HepG2 (cell line): ENCODE results near the gene LENG1. TPM values are rescaled to one million over a fixed set of nuclear protein-coding genes. Genes with fewer than 3 reads are reported as not detected.

ENCODE experiments used
- ETV5 ChIP-seq: IDR thresholded peaks from 2 replicates; pipeline ENCODE4 v1.6.1; 2018; ENCODE audit warnings: missing biosample characterization, missing genetic modification reagents, inconsistent platforms, borderline replicate concordance
- GLI4 ChIP-seq: sonication (generic); formaldehyde crosslinking; IDR thresholded peaks from 2 replicates; pipeline ENCODE4 v1.5.1; 2020; ENCODE audit warnings: missing genetic modification reagents, mild to moderate bottlenecking, moderate library complexity, borderline replicate concordance
- HES4 ChIP-seq: sonication (generic); formaldehyde crosslinking; IDR thresholded peaks from 2 replicates; pipeline ENCODE4 v1.9.0; 2021; ENCODE audit warnings: mild to moderate bottlenecking, missing genetic modification reagents, borderline replicate concordance
- HIVEP1 ChIP-seq: sonication (generic); formaldehyde crosslinking; IDR thresholded peaks from 2 replicates; pipeline ENCODE4 v1.4.0; 2020; ENCODE audit warnings: mild to moderate bottlenecking, missing genetic modification reagents
- MAFF ChIP-seq: IDR thresholded peaks from 2 replicates; pipeline ENCODE4 v1.6.1; 2011; ENCODE audit warnings: low read depth, low read length, improper control_type of control experiment
- NR1H2 ChIP-seq: sonication (generic); formaldehyde crosslinking; IDR thresholded peaks from 2 replicates; pipeline ENCODE4 v1.8.1; 2022; ENCODE audit warnings: low read depth, missing genetic modification reagents, borderline replicate concordance
- SAFB2 ChIP-seq: sonication (generic); formaldehyde crosslinking; IDR thresholded peaks from 2 replicates; pipeline ENCODE4 v1.5.1; 2020; ENCODE audit warnings: missing genetic modification reagents, low read depth, mild to moderate bottlenecking, borderline replicate concordance
- SAP130 ChIP-seq: IDR thresholded peaks from 2 replicates; pipeline ENCODE4 v1.6.1; 2016; ENCODE audit warnings: low read depth
- ZBTB20 ChIP-seq: sonication (generic); formaldehyde crosslinking; IDR thresholded peaks from 2 replicates; pipeline ENCODE4 v1.8.1; 2023; ENCODE audit warnings: missing genetic modification reagents, low read depth, mild to moderate bottlenecking, borderline replicate concordance
- ZBTB42 ChIP-seq: sonication (generic); formaldehyde crosslinking; IDR thresholded peaks from 2 replicates; pipeline ENCODE4 v1.5.0; 2020; ENCODE audit warnings: mild to moderate bottlenecking, missing genetic modification reagents
- ZNF350 ChIP-seq: sonication (generic); formaldehyde crosslinking; IDR thresholded peaks from 2 replicates; pipeline ENCODE4 v1.4.0; 2020; ENCODE audit warnings: mild to moderate bottlenecking, low read depth, missing genetic modification reagents, borderline replicate concordance
- ZNF761 ChIP-seq: sonication (generic); formaldehyde crosslinking; conservative IDR thresholded peaks from 2 replicates; pipeline ENCODE4 v1.4.0; 2020; ENCODE audit warnings: mild to moderate bottlenecking, missing genetic modification reagents
- ZNF776 ChIP-seq: sonication (generic); formaldehyde crosslinking; IDR thresholded peaks from 2 replicates; pipeline ENCODE4 v1.4.0; 2020; ENCODE audit warnings: mild to moderate bottlenecking, missing genetic modification reagents
- polyA plus RNA-seq, 8 experiments: library from polyadenylated mRNA; depleted of rRNA in 3 of 8; stranded (reverse) in 7 of 8; unstranded in 1 of 8; fragments of >200 nt; fragmentation: Illumina TruSeq in 4 of 8; extraction: Trizol in 4 of 8; gene quantifications; 2 replicates each; pipeline versions ENCODE4 v1.2.1 to v1.2.3, GENCODE V29; 2011 to 2016; ENCODE audit warnings: low read depth in 4 of 8, missing spikeins in 1 of 8, mixed read lengths in 1 of 8; ENCODE audit not compliant: insufficient read depth in 1 of 8
- total RNA-seq, 5 experiments: library from RNA; depleted of rRNA; stranded (reverse); fragments of >200 nt; fragmentation: Illumina TruSeq; extraction: Trizol; gene quantifications; 2 replicates each; pipeline ENCODE4 v1.2.3, GENCODE V29; 2016; ENCODE audit warnings: low read depth in 1 of 5
- TF ChIP-seq, protein P1 (sequence below): sonication (generic); formaldehyde crosslinking; IDR thresholded peaks from 2 replicates; pipeline ENCODE4 v1.5.1; 2020; ENCODE audit warnings: mild to moderate bottlenecking, missing genetic modification reagents, moderate library complexity
- TF ChIP-seq, protein P2 (sequence below): sonication (generic); formaldehyde crosslinking; IDR thresholded peaks from 2 replicates; pipeline ENCODE4 v1.5.0; 2020; ENCODE audit warnings: mild to moderate bottlenecking, low read depth, missing genetic modification reagents, borderline replicate concordance
- TF ChIP-seq, protein P3 (sequence below): sonication (generic); formaldehyde crosslinking; IDR thresholded peaks from one replicate; pipeline ENCODE4 v1.5.1; 2020; ENCODE audit warnings: mild to moderate bottlenecking, missing genetic modification reagents; ENCODE audit errors: not compliant biosample characterization

LENG1 gene
- total and polyA plus RNA-seq, 2 of the 13 experiments (the other 11 are each of a cell fraction or from before 2014, with no cell fraction given), result 1.8 to 3.8 TPM

DNA sequence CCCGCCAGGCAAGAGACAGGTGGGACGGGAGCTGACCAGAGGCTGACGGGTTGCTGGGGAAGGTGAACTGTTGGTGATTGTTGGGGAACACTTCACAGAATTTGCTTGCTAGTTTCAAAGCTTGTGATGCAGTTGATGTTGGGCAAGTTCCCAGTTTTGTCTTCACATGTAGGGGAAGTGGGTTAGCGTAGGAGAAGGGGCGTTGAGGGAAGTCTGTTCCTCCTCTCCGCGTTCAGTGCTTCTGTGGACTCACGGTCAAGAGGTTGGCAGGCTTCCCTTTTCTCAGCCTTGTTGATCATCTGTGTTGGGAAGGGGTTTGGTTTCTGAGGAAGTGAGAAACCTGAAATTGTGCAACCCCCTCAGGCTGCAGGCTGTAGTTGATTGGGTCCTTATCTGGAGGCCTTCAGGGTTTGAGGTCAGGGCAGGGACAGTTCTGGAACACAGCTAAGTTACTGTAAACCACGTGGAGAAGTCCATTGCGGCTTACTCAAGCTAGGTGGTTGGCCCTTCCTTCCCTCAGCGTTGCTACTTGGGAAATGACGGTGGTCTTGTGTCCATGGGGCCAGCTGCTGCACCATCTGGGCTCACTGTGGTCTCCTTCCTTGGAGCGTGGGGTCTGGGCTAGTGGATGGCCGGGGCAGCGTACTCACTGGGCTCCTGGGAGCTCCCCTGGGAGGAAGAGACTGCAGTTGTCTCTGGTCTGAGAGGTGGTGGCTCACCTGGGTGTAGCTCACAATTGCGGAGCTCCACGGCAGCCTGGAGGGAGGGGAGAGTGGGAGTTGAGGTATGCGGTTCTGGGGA lies 48.7 kb upstream of the LENG1 start (continued):
- TF ChIP-seq, protein P1, sequence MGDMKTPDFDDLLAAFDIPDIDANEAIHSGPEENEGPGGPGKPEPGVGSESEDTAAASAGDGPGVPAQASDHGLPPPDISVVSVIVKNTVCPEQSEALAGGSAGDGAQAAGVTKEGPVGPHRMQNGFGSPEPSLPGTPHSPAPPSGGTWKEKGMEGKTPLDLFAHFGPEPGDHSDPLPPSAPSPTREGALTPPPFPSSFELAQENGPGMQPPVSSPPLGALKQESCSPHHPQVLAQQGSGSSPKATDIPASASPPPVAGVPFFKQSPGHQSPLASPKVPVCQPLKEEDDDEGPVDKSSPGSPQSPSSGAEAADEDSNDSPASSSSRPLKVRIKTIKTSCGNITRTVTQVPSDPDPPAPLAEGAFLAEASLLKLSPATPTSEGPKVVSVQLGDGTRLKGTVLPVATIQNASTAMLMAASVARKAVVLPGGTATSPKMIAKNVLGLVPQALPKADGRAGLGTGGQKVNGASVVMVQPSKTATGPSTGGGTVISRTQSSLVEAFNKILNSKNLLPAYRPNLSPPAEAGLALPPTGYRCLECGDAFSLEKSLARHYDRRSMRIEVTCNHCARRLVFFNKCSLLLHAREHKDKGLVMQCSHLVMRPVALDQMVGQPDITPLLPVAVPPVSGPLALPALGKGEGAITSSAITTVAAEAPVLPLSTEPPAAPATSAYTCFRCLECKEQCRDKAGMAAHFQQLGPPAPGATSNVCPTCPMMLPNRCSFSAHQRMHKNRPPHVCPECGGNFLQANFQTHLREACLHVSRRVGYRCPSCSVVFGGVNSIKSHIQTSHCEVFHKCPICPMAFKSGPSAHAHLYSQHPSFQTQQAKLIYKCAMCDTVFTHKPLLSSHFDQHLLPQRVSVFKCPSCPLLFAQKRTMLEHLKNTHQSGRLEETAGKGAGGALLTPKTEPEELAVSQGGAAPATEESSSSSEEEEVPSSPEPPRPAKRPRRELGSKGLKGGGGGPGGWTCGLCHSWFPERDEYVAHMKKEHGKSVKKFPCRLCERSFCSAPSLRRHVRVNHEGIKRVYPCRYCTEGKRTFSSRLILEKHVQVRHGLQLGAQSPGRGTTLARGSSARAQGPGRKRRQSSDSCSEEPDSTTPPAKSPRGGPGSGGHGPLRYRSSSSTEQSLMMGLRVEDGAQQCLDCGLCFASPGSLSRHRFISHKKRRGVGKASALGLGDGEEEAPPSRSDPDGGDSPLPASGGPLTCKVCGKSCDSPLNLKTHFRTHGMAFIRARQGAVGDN, result peak; percentile 71
- TF ChIP-seq ZBTB42 (CRISPR knock-in tag), result no peak
- TF ChIP-seq HIVEP1 (CRISPR knock-in tag), result no peak
- TF ChIP-seq GLI4 (CRISPR knock-in tag), result no peak
- no peak for TF ChIP-seq ZBTB20 (CRISPR knock-in tag)
- TF ChIP-seq MAFF, result no peak
- TF ChIP-seq ZNF350 (CRISPR knock-in tag), result peak; percentile 33; the same call in 1 of the 2 replicates
- TF ChIP-seq, protein P2, sequence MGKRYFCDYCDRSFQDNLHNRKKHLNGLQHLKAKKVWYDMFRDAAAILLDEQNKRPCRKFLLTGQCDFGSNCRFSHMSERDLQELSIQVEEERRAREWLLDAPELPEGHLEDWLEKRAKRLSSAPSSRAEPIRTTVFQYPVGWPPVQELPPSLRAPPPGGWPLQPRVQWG (CRISPR knock-in tag), result no peak
- TF ChIP-seq NR1H2 (CRISPR knock-in tag), result no peak
- TF ChIP-seq ZNF776, result no peak
- TF ChIP-seq ZNF761 (CRISPR knock-in tag), result no peak
- TF ChIP-seq HES4 (CRISPR knock-in tag), result no peak
- peak; percentile 50; the same call in 1 of the 2 replicates for TF ChIP-seq SAP130 (CRISPR knock-in tag)
- TF ChIP-seq, protein P3, sequence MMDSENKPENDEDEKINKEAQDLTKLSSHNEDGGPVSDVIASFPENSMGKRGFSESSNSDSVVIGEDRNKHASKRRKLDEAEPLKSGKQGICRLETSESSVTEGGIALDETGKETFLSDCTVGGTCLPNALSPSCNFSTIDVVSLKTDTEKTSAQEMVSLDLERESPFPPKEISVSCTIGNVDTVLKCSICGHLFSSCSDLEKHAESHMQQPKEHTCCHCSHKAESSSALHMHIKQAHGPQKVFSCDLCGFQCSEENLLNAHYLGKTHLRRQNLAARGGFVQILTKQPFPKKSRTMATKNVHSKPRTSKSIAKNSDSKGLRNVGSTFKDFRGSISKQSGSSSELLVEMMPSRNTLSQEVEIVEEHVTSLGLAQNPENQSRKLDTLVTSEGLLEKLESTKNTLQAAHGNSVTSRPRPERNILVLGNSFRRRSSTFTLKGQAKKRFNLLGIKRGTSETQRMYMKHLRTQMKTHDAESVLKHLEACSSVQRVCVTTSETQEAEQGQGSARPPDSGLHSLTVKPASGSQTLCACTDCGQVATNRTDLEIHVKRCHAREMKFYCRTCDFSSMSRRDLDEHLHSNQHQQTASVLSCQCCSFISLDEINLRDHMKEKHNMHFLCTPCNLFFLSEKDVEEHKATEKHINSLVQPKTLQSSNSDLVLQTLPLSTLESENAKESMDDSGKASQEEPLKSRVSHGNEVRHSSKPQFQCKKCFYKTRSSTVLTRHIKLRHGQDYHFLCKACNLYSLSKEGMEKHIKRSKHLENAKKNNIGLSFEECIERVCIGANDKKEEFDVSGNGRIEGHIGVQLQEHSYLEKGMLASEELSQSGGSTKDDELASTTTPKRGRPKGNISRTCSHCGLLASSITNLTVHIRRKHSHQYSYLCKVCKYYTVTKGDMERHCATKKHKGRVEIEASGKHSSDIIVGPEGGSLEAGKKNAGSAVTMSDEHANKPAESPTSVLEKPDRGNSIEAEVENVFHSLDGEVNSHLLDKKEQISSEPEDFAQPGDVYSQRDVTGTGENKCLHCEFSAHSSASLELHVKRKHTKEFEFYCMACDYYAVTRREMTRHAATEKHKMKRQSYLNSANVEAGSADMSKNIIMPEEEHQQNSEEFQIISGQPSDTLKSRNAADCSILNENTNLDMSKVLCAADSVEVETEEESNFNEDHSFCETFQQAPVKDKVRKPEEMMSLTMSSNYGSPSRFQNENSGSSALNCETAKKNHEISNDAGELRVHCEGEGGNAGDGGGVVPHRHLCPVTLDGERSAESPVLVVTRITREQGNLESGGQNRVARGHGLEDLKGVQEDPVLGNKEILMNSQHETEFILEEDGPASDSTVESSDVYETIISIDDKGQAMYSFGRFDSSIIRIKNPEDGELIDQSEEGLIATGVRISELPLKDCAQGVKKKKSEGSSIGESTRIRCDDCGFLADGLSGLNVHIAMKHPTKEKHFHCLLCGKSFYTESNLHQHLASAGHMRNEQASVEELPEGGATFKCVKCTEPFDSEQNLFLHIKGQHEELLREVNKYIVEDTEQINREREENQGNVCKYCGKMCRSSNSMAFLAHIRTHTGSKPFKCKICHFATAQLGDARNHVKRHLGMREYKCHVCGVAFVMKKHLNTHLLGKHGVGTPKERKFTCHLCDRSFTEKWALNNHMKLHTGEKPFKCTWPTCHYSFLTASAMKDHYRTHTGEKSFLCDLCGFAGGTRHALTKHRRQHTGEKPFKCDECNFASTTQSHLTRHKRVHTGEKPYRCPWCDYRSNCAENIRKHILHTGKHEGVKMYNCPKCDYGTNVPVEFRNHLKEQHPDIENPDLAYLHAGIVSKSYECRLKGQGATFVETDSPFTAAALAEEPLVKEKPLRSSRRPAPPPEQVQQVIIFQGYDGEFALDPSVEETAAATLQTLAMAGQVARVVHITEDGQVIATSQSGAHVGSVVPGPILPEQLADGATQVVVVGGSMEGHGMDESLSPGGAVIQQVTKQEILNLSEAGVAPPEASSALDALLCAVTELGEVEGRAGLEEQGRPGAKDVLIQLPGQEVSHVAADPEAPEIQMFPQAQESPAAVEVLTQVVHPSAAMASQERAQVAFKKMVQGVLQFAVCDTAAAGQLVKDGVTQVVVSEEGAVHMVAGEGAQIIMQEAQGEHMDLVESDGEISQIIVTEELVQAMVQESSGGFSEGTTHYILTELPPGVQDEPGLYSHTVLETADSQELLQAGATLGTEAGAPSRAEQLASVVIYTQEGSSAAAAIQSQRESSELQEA (CRISPR knock-in tag), result no peak
- no peak for TF ChIP-seq SAFB2
- TF ChIP-seq ETV5 (CRISPR knock-in tag), result no peak
